ENCODE data around the gene DUSP16.
"Not testable (repeated sequence)": the region's sequence is repeated elsewhere in the genome, so short reads cannot be mapped to it uniquely, and the experiment has no call there.

DUSP16 gene

DNA sequence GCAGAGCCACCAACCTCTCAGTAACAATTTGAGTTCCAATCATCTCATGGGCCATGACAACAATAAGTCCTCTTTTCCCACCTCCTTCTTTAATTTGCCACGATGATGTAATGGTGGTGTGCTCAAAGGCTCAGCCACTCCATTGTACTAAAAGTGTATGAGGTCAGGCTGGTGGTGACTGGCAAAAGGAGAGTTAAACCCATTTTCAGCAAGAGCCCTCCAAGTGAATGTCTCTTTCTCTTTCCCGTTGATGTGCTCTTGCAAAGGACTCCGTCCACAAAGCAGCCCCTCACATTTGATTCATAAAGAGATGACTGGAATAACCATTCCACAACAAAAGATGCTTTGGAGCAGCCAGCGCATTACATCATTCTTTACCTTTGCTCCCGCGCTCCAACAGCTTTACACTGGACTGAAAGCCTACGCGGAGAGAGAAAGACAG lies 41.6 kb downstream of the DUSP16 start:
- no peak for DNase-seq (ENCODE audit: low spot score)

DNA sequence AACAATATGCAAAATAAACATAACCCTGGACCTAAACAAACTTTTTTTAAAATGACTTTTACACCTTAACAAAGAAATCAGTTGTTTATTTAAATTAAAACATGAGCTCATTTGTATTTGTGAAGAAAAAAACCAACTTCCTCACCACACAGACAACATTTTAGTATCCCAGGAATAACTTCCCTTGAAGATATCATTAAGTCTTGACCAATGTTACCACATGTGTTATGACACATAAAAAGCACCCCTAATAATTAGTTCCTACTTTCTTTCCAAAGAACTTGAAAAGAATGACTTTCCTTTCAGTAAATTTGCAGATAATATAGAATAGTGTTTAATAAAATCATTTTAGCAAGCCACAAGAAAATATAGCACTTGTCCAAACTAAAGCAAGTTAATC lies 42.4 kb downstream of the DUSP16 start:
- DNase-seq (ENCODE audit: low spot score) = no peak

DNA sequence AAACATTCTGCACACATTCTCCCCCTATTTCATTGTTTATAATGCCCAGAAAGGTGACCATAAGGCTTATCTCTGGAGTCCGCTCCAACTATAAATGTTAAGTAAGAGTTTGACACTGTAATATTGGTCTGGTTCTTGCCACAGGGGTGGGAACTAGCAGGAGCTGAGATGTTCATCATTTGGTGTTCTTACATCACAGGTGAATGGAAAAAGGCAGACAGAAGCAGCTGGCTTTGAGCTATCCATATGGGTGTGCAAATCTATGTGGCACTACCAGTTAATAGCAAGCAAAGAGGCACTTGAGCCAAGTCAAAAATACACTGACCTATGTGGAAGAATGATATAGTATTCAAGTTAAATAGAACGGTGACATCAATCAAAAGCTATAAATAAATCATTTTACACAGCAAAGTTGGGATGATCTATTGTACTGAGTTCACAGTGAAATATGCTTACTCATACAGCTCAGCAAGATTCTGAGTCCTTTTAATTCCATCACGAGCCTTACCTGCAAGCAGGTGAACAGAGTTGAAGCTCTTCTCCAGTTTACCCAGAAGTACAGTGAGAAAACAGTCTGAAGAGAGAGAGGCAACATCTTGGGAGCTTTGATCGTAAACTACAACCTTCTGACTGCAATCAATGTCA lies 43.2 kb downstream of the DUSP16 start:
- DNase-seq (ENCODE audit: low spot score) = no peak

DNA sequence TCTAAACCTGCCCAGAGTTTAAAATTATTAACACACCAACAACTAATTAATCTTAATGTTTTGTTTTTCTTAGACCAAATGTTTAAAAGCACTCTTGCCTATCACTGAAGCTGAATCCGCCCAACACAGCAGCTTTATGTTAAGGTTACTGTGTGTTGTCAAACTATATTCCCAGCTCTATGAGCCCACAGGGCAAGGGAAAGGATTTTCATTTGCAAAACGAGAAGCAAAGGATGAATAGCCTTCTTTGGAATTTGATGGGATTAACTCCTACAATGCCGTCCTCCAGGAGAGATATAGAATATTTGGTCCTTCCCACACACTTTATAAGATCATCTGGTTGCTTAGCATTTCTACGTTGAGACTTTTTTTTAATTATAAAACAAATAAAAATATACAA lies 43.7 kb downstream of the DUSP16 start:
- DNase-seq (ENCODE audit: low spot score) = no peak

DNA sequence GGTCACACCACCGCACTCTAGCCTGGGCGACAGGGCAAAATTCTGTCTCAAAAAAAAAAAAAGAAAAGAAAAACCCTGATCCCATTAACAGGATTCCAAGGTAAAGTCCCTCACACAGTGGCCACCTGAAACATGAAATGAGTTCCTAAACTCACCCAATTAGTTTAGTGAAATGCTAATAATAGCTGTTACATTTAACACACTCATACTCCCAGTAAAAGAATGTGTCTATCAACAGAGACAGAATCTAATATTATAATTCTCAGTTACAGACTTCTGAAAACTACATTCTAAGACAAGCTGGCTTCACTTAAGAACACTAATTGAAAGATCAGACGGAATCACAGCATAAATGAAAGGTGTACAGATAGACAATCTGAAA lies 44.2 kb downstream of the DUSP16 start:
- DNase-seq (ENCODE audit: low spot score) = no peak

DNA sequence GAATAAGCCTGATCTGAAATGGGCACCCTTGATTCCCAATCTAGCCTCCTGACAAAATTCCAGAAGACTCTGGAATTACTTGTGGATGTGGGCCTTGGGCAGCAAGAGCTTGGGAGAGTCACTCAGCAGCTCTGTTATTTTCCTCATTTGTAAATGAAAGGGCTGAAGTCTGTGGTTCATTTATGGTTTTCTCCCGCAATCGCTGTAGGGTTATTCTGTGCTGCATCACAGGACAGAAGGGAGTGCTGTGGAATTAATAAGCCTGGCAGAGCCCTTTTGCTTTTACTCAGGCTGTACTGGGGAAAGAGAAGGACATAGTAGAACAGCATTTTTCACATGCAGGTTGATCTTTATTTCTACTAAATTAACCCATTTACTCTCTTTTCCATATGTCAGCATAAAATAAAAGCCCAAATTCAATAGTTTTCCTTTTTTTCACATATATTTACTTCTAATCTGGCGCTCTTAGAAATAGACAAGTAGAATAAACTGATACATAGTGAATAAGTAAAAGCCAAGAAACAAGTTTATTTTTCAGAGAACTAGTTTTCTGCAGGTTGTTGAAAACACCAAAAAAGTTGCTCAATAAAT lies 49.2 kb downstream of the DUSP16 start:
- no peak for DNase-seq (ENCODE audit: low spot score)

DNA sequence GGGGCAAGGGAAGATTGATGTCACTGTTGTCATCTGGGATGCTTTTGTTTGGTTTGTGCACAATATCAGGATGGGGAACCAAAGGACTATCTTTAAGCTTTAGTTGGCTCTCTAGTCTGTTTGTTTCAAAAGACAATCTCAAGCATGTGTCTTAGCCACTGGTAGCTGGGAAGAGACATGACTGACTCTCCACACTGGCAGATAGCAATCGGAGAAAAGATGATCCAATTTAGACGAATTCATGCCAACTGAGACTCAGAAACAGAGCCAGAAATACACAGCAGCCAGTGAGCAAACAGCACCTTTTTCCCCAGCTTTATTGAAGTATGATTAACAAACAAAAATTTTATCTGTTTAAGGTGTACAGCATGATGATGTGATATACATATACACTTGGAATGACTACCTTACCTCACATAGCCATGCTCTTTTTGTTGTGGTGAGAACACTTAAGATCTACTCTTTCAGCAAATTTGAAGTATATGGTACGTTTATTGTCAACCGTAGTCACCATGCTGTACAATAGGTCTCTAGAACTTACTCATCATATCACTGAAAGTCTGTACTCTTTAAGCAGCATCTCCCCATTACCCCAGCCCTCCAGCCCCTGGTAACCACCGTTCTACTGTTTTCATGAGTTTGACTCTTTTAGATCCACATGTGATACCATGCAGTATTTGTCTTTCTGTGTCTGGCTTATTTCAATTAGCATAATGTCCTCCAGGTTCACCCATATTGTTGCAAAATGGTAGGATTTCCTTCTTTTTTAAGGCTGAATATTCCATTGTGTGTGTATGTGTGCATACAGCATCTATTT lies 50.6 kb downstream of the DUSP16 start:
- DNase-seq (ENCODE audit: low spot score) = no peak

DNA sequence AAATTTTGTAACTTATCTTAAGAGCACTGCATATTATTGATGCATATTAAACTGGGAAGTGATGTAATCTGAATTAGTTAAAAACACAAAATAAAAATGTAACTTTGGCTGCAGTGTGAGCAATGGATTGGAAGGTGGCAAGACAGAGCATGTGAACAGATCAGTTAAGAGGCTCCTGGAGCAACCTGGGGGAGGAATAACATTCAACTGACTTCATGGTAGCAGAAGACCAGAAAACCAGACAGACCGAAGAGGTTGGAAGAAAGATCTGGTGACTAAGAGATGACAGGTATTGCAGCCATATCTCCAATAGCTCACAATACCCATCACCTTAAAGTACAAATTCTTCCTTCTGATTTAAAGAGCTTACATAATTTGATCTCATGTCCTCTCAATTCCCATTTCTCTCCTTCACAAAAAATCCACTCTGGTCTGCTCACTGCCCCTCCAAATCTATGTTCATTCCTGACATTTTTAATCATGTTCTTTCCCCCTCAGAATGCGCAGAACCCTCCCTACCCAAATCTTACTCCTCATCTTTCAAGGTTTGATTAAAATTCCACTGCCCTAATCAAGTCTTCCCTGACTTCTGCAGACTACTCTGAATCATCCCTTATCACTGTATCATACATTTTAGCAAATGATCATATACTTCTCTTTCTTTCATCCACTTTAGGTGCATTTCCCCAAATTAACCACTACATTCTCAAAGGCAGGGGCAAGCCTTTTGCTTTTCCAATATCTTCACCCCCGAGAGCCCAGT lies 51.5 kb downstream of the DUSP16 start:
- no peak for DNase-seq (ENCODE audit: low spot score)

DNA sequence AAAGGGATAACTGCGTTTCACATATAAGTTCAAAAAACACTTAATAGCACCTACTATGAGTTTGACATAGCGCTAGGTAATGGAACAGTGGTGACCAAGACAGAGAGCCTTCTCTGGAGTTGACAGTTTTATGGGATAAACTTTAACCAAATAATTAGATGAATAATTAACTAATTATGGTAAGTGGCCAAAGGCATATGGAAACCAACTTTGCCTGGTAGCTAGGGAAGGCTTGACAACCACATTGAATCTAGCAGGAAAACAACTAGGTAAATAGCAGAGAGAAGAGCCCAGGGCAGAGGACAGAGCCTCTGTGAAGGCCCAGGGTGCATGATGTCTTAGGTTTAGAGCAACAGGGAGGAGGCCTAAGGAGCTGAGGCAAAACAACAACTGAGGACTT lies 52.1 kb downstream of the DUSP16 start:
- DNase-seq (ENCODE audit: low spot score) = no peak

DNA sequence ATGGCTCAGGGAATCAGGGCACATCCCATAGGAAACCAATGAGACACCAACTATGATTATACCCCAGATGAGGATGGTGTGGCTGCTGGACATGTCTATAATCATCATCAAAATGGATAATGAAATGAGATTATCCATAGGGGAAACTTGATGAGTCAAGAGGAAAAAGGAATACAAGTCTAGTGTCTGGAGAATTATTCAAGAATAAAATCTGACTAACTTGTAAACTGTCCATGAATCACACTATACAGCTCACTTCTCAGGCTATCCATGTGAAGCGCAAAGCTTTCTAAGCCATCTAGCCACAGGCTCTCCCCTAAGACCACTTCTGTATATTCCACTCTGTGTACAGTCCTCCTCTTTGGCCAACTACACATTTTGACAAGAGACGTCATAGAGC lies 52.5 kb downstream of the DUSP16 start:
- DNase-seq (ENCODE audit: low spot score) = no peak

DNA sequence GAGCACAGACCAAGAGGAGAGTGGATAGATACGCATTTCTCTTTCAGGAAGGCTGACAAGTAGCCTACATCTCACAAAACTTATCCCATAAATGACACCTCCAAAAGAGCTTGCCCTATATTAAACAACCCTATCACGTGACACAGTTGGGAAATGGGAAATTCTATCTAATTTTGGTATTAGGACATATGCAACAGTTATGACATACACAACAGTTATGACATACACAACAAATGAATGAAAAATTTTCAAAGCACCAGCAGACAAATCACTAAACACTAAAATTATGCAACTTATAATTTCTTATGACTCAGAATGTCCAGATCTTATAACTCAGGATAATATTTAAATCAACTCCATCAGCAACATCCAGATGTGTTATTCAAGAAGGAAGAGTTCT lies 54.1 kb downstream of the DUSP16 start:
- no peak for DNase-seq (ENCODE audit: low spot score)

DNA sequence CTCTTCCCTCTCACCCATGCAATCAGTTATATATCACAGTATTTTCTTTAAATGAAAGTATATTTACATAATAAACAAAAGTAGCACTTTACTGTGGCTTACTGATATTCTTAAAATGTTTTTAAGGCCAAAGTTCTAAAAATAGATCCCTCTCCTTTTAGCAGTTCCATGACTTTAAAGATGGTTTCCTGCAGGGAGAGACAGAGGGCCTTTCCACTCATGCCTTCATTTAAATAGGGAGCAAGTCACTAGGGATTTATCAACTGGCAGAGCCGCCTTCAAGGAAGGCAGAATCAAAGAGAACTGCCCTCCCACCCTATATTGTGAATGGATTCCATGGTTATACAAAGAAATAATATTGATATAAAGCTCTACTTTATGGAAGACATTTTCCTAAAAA lies 55.5 kb downstream of the DUSP16 start:
- no peak for DNase-seq (ENCODE audit: low spot score)

DNA sequence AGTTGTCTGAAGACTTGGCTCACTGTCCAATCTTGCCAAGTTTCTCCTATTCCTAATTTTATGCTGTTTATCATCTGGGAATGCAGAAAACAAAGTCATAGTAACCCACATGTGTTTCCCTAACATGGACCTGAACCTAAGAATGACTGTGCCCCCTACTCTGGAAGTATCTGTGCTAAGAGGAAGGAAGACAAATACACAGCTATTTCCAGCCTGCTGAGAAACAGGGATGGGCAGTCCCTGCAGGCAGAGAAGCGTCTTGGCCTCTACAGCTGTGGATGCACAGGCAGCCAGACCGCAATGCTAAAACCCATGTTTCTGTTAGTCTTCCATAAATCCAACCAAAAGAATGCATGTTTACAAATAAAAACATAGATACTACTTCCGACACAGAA lies 56.2 kb downstream of the DUSP16 start:
- DNase-seq (ENCODE audit: low spot score) = no peak

DNA sequence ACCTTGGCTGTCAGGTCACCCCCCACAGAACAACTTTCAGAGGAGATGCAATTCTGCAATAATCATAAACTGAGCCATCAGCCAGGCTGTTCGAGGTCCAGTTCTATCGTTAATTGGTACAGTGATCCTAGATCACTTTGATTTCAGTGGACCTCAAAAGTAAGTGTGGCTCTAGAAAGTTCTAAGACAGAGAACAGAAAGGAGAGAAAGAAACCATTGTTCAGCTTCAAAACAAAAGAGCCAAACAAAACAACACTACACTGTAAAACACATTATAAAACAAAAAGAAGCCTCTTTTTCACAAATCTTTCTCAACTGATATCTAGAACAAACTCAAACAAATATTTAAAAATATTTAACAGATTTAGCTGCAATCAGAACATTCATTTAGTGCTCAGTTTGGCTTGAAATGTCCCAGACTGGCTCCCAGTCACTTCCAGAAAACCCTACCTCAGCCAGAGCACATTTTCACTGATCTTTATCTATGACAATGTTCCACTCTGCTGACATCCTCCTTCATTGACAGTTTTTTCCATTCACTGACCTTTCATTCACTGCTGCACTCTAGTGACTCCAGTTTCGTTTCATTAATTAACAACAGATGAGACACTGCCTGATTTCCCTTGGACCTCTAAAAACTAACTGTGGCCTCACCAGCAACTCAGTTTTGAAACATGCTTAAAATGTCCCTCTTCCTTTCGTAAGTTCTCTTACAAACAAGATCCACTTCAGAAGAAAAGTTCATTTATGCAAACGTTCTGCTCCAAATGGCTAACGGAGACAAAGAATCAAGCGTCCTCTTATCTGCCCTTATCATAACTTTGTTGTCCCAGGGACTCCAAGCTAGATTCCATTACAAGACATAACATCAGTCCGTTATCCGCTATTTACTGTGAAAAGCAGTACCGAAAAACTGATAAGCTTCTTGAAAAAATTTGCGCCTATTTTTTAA lies 56.8 kb downstream of the DUSP16 start:
- no peak for DNase-seq (ENCODE audit: low spot score)

DNA sequence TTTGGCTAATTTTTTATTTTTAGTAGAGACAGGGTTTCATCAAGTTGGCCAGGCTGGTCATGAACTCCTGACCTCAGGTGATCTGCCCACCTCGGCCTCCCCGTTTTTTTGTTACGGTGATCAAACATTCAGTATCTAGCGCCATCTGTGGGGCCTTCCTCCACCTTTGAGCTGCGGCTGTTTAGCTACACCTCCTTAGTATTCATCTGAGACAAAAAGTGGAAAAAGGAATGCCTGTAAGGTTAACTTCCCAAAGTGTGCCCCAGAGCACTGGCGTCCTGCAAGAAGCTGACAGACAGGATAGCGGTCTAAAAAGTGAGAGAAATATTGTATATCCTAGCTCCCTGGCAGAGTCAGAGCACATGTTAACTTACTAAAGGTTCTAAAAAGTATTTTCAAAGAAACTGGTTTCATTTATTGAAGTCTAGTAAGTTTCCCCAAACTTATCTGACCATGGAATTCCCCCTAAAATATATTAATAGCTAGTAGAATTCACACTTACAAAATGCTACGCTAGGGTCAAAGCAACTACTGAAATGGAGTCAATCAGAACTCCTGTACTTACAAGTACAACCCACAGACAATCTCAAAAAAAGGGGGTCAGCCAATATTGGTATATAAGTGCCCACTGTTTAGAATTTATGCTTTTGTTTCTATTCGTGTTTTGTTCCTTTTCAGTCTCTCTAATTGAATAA lies 59.1 kb downstream of the DUSP16 start:
- DNase-seq (ENCODE audit: low spot score) = no peak

DNA sequence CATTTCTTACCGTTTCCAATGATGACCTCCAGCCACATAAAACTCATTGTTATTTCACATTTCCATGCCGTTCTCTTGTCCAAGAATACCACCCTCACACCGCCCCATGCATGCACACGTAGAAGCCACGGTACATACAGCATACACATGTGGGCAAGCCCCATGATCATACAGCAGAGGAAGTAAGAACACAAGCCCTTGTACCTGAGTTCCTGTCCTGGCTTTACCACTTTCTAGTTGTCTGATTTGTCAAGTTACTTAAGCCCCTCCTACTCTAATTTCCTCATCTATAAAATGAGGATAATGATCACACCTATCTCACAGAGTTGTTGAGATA lies 59.9 kb downstream of the DUSP16 start:
- DNase-seq (ENCODE audit: low spot score) = no peak

DNA sequence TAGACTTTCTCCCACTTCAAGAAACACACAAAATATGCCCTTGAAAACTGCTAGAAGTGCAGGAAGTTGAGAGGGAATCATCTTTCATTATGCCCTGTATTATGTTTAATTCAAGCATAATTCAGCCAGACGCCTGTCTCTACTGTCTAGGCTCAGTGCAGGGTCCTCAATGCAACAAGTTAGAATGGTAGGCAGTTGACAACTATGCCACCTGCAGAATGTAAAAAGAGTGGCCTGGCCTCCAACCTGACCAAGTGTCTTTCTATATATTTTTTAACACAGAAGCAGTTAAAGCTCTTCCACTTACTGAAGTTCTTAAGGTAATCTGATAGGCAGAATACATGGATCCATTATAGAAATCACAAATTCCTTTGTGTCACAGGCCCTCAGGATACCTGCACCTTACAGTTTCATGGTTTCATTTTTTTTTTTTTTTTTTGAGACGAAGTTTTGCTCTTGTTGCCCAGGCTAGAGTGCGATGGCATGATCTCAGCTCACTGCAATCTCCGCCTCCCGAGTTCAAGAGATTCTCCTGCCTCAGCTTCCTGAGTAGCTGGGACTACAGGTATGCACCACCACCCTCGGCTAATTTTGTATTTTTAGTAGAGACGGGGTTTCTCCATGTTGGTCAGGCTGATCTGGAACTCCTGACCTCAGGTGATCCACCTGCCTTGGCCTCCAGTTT lies 60.4 kb downstream of the DUSP16 start:
- not testable (repeated sequence) for DNase-seq (ENCODE audit: low spot score)

DNA sequence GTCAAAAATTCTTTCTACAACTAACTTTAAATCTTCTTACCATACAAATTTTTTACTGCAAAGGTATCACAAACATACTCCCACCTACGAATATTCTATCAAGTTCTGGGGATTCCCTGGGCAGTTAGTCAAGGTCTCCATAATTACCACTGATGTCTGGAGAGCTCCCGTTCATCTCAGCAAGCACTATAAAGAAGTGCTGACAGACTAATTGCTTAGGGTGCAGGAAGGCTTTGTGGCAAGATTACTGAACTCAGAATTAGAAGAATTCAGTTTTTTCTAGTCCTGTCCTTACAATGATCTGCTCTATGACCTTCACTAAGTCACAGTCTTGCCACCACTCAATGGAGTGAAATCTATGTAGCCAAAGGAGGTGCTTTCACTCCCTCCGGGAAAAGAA lies 61.5 kb downstream of the DUSP16 start:
- no peak for DNase-seq (ENCODE audit: low spot score)

DNA sequence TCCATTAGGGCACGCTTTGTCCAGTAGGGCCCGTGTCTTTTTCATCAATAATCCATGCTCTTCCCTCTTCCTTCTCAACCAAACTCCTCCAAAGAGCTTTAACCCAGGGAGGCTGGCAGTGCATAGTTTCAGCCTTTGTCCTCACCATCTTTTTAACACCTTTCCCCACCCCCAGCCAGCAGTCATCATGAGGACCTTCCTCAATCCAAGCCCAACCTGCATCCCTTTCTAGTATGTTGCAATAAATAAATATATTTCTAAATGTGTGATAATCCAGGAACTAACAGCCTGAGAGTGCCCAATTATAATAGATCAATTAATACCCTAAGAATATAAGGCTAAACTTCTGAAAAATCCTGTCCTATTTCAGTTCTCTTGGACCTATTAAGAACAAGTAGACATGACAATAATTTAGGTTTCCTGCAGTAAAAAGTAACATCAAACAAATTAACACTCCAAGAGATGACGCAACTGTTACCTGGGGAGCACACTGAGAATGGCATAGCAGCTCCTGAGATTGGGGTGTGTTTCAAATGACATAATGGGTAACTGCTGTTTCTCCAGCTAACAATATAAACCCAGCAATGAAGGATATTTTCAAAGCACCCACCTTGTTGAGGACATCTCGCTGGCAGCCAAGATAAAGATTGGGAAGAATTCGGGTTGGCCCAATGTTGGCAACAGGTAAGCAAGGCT lies 62.6 kb downstream of the DUSP16 start:
- DNase-seq (ENCODE audit: low spot score) = no peak

DNA sequence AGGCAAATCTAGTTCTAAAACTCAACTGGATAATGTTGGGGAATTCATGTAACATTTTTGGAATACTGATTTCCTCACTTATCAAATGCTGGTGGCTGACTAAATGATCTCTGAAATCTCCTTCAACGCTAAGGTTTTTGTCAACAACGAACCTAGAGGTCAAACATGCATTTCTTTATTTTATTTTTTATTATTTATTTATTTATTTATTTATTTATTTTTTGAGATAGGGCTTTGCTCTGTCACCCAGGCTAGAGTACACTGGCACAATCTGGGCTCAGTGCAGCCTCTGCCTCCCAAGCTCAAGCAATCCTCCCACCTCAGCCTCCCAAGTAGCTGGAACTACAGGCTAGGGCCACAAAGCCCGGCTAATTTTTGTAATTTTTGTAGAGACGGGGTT lies 64.5 kb downstream of the DUSP16 start:
- no peak for DNase-seq (ENCODE audit: low spot score)
